ENCODE data around the gene PFKFB3. TPM values are rescaled to one million over a fixed set of nuclear protein-coding genes. Genes with fewer than 3 reads are reported as not detected.

The PFKFB3 gene
- total RNA-seq, 1 donor from 2014 or later = 137 TPM

GRCh38 chr10:6174201-6174874 is 28.4 kb upstream of the PFKFB3 start:
- no peak for DNase-seq
- Mint-ChIP-seq H3K27ac (ENCODE audit: unreplicated experiment) (no peak overlapping the region), H3K9me3 (ENCODE audit: unreplicated experiment) (peaks cover 6% of the 10 kb centered on the region), H3K36me3 (ENCODE audit: unreplicated experiment) (no peaks in the 10 kb centered on the region), H3K4me3 (ENCODE audit: unreplicated experiment) (no peak overlapping the region), H3K4me1 (ENCODE audit: low read depth, unreplicated experiment) (peaks cover 35% of the 10 kb centered on the region), H3K27me3 (ENCODE audit: unreplicated experiment) (peaks cover 8% of the 10 kb centered on the region)
- no peak for TF ChIP-seq CTCF (IDR thresholded peaks at IDR 0.05; ENCODE audit: partially characterized antibody, unreplicated experiment)

- no peak overlapping the region for H3K4me3 Mint-ChIP-seq (ENCODE audit: unreplicated experiment)
- peaks cover 5% of the 10 kb centered on the region for H3K9me3 Mint-ChIP-seq (ENCODE audit: unreplicated experiment)
- H3K36me3 Mint-ChIP-seq (ENCODE audit: unreplicated experiment) = no peaks in the 10 kb centered on the region
- no peak overlapping the region for H3K27ac Mint-ChIP-seq (ENCODE audit: unreplicated experiment)
- no peak for TF ChIP-seq CTCF (IDR thresholded peaks at IDR 0.05; ENCODE audit: partially characterized antibody, unreplicated experiment)
- peaks cover 30% of the 10 kb centered on the region for H3K4me1 Mint-ChIP-seq (ENCODE audit: low read depth, unreplicated experiment)
- DNase-seq = no peak
- H3K27me3 Mint-ChIP-seq (ENCODE audit: unreplicated experiment) = peaks cover 8% of the 10 kb centered on the region
Observed at GRCh38 chr10:6175329-6176055, 27.2 kb upstream of the PFKFB3 start.

GRCh38 chr10:6176691-6177231 is 26.0 kb upstream of the PFKFB3 start:
- peak overlapping the region; percentile 28 for H3K4me3 Mint-ChIP-seq (ENCODE audit: unreplicated experiment)
- H3K27ac Mint-ChIP-seq (ENCODE audit: unreplicated experiment) = no peak overlapping the region
- peaks cover 27% of the 10 kb centered on the region for H3K4me1 Mint-ChIP-seq (ENCODE audit: low read depth, unreplicated experiment)
- H3K27me3 Mint-ChIP-seq (ENCODE audit: unreplicated experiment) = peaks cover 8% of the 10 kb centered on the region
- H3K9me3 Mint-ChIP-seq (ENCODE audit: unreplicated experiment) = peaks cover 8% of the 10 kb centered on the region
- no peak for TF ChIP-seq CTCF (IDR thresholded peaks at IDR 0.05; ENCODE audit: partially characterized antibody, unreplicated experiment)
- H3K36me3 Mint-ChIP-seq (ENCODE audit: unreplicated experiment) = no peaks in the 10 kb centered on the region
- no peak for DNase-seq

GRCh38 chr10:6177880-6178281 is 24.9 kb upstream of the PFKFB3 start:
- H3K4me1 Mint-ChIP-seq (ENCODE audit: low read depth, unreplicated experiment) = peaks cover 25% of the 10 kb centered on the region
- no peak overlapping the region for H3K4me3 Mint-ChIP-seq (ENCODE audit: unreplicated experiment)
- peaks cover 7% of the 10 kb centered on the region for H3K9me3 Mint-ChIP-seq (ENCODE audit: unreplicated experiment)
- peaks cover 8% of the 10 kb centered on the region for H3K27me3 Mint-ChIP-seq (ENCODE audit: unreplicated experiment)
- no peak for TF ChIP-seq CTCF (IDR thresholded peaks at IDR 0.05; ENCODE audit: partially characterized antibody, unreplicated experiment)
- no peaks in the 10 kb centered on the region for H3K36me3 Mint-ChIP-seq (ENCODE audit: unreplicated experiment)
- DNase-seq = no peak
- no peak overlapping the region for H3K27ac Mint-ChIP-seq (ENCODE audit: unreplicated experiment)

GRCh38 chr10:6178581-6178980 is 24.2 kb upstream of the PFKFB3 start:
- no peak overlapping the region for H3K27ac Mint-ChIP-seq (ENCODE audit: unreplicated experiment)
- peaks cover 6% of the 10 kb centered on the region for H3K9me3 Mint-ChIP-seq (ENCODE audit: unreplicated experiment)
- peaks cover 24% of the 10 kb centered on the region for H3K4me1 Mint-ChIP-seq (ENCODE audit: low read depth, unreplicated experiment)
- no peak for TF ChIP-seq CTCF (IDR thresholded peaks at IDR 0.05; ENCODE audit: partially characterized antibody, unreplicated experiment)
- no peak for DNase-seq
- peak overlapping the region; percentile 62 for H3K4me3 Mint-ChIP-seq (ENCODE audit: unreplicated experiment)
- no peaks in the 10 kb centered on the region for H3K36me3 Mint-ChIP-seq (ENCODE audit: unreplicated experiment)
- H3K27me3 Mint-ChIP-seq (ENCODE audit: unreplicated experiment) = peaks cover 5% of the 10 kb centered on the region
